Posterior vena cava (tissue), 2 donors: ENCODE measurements around the gene LCK. TPM values are rescaled to one million over a fixed set of nuclear protein-coding genes. Genes with fewer than 3 reads are reported as not detected.

ENCODE experiments used
- DNase-seq: peaks from one replicate; pipeline ENCODE4 v3.0.0-alpha.2; 2020; ENCODE audit warnings: low spot score
- intact Hi-C, 2 donors: fragments of 100-400 bp; cut with DNase I; formaldehyde crosslinking; loops; one replicate each; pipeline versions ENCODE4 v1.14.1 to v1.14.2; 2022 to 2023
- long read RNA-seq, 2 donors: library from polyadenylated mRNA; unstranded; transcript quantifications; one replicate each; pipeline ENCODE4 v2.0.0, GENCODE V29; 2020 to 2021
- total RNA-seq, 2 donors: library from RNA; stranded (reverse); fragmentation: NEBNext Ultra II Directional; extraction: Animal tissue kit (Norgen Biotek cat#: 25700); gene quantifications; one replicate each; pipeline ENCODE4 v1.2.1, GENCODE V29; 2021
- donor health status: DM: yes; HTN: yes; CAD: no.
- donor health status: DM: yes; HTN: yes; CAD: no.

Gene LCK
- total RNA-seq, result 1 to 10 TPM; 1.1 to 1.3 TPM
- long read RNA-seq, donor 1, partial matches to known transcripts, result 0 of 4 reads
- long read RNA-seq, donor 1, other reads (novel, unspliced or antisense), result 2 of 4 reads
- long read RNA-seq, donor 2, partial matches to known transcripts, result 2 of 6 reads
- long read RNA-seq, donor 2, other reads (novel, unspliced or antisense), result 2 of 6 reads

- intact Hi-C loops, result no loop called here
- no peak for DNase-seq
Measured at GRCh38 chr1:32250893-32251716, at the start of gene LCK. TSS of gene LCK (plus strand) at chr1:32251265. CDS start at chr1:32274330, 23,065 bp downstream.

- DNase-seq, result no peak
Measured at GRCh38 chr1:32204943-32205361, 46.1 kb upstream of the LCK start.

GRCh38 chr1:32205401-32206370 lies 45.4 kb upstream of the LCK start, which contains the start of gene IQCC:
TSS of gene IQCC (plus strand) at chr1:32205671. CDS start at chr1:32205682, 11 bp downstream.
- DNase-seq, result peak; percentile 96
- intact Hi-C loops, result loop anchor here in 1 of 2 donors (5.0 kb wide), 1 partner anchor 1402 kb away; no protein-coding TSS in a partner anchor

More at GRCh38 chr1:32204943-32205361, 46.1 kb upstream of the LCK start:
- intact Hi-C loops, result loop anchor here in 1 of 2 donors (5.0 kb wide), 1 partner anchor 1402 kb away; no protein-coding TSS in a partner anchor

- intact Hi-C loops, result loop anchor here in 1 of 2 donors (5.0 kb wide), 1 partner anchor 1399 kb away; no protein-coding TSS in a partner anchor
- no peak for DNase-seq
Measured at GRCh38 chr1:32208469-32208868, 42.6 kb upstream of the LCK start.

GRCh38 chr1:32208891-32209328 lies 42.2 kb upstream of the LCK start, which contains the start of gene DCDC2B:
TSS of gene DCDC2B (plus strand) at chr1:32209089. CDS start at chr1:32209094, 5 bp downstream.
- DNase-seq, result no peak
- intact Hi-C loops, result loop anchor here in 1 of 2 donors (5.0 kb wide), 1 partner anchor 1398 kb away; no protein-coding TSS in a partner anchor

GRCh38 chr1:32215629-32216480 lies 35.2 kb upstream of the LCK start:
- intact Hi-C loops, result no loop called here
- no peak for DNase-seq

- DNase-seq, result no peak
- intact Hi-C loops, result no loop called here
Measured at GRCh38 chr1:32216566-32216965, 34.5 kb upstream of the LCK start.

- intact Hi-C loops, result no loop called here
- no peak for DNase-seq
Measured at GRCh38 chr1:32219022-32219421, 32.0 kb upstream of the LCK start.

GRCh38 chr1:32220746-32221580 lies 30.1 kb upstream of the LCK start:
- intact Hi-C loops, result no loop called here

GRCh38 chr1:32221581-32221979 lies 29.5 kb upstream of the LCK start:
- no peak for DNase-seq
- intact Hi-C loops, result no loop called here

More at GRCh38 chr1:32220746-32221580, 30.1 kb upstream of the LCK start:
- no peak for DNase-seq

GRCh38 chr1:32221980-32222755 lies 28.9 kb upstream of the LCK start, which contains the start of the genes EIF3I and TMEM234:
TSS of gene EIF3I (plus strand) at chr1:32222407. CDS start at chr1:32222442, 35 bp downstream.
TSS of gene TMEM234 (minus strand) at chr1:32222353. CDS start at chr1:32222322, 31 bp downstream.
- peak; percentile 98 for DNase-seq
- intact Hi-C loops, result no loop called here

- DNase-seq, result no peak
- intact Hi-C loops, result no loop called here
Measured at GRCh38 chr1:32223683-32224082, 27.4 kb upstream of the LCK start.

- intact Hi-C loops, result no loop called here
- DNase-seq, result no peak
Measured at GRCh38 chr1:32224285-32224684, 26.8 kb upstream of the LCK start.

GRCh38 chr1:32228771-32229170 lies 22.3 kb upstream of the LCK start:
- intact Hi-C loops, result no loop called here
- no peak for DNase-seq

GRCh38 chr1:32231843-32232432 lies 19.1 kb upstream of the LCK start:
- no peak for DNase-seq
- intact Hi-C loops, result no loop called here
